H1 (cell line): ENCODE results near the gene PLN. TPM values are rescaled to one million over a fixed set of nuclear protein-coding genes. Genes with fewer than 3 reads are reported as not detected.

Experiments used
- EP300 ChIP-seq, 2 experiments: IDR thresholded peaks; 1 replicate in 1 of 2; 2 replicates in 1 of 2; pipeline ENCODE4 v1.6.1; 2011 to 2012; ENCODE audit warnings: low read depth in 2 of 2, low read length in 2 of 2, mild to moderate bottlenecking in 2 of 2, borderline replicate concordance in 1 of 2, inconsistent platforms in 1 of 2, moderate library complexity in 1 of 2
- POLR2AphosphoS5 ChIP-seq: IDR thresholded peaks from 2 replicates; pipeline ENCODE4 v1.6.1; 2011; ENCODE audit warnings: low read depth, low read length
- SP1 ChIP-seq: IDR thresholded peaks from 2 replicates; pipeline ENCODE4 v1.6.1; 2011; ENCODE audit warnings: low read depth, low read length
- SP2 ChIP-seq: IDR thresholded peaks from 2 replicates; pipeline ENCODE4 v1.6.1; 2012; ENCODE audit warnings: mild to moderate bottlenecking, low read length, inconsistent platforms
- TAF1 ChIP-seq: IDR thresholded peaks from 2 replicates; pipeline ENCODE4 v1.6.1; 2011; ENCODE audit warnings: mild to moderate bottlenecking, low read depth, low read length
- TEAD4 ChIP-seq: IDR thresholded peaks from 2 replicates; pipeline ENCODE4 v1.6.1; 2012; ENCODE audit warnings: low read depth, low read length, inconsistent platforms, mixed read lengths
- polyA plus RNA-seq, 7 experiments: library from polyadenylated mRNA; depleted of rRNA in 3 of 7; stranded (reverse) in 5 of 7; unstranded in 2 of 7; fragments of >200 nt in 5 of 7; fragments of 200-250 nt in 2 of 7; gene quantifications; 1 replicate in 5 of 7; 2 replicates in 1 of 7; 4 replicates in 1 of 7; pipeline versions ENCODE4 v1.2.1 to v1.2.3, GENCODE V29; 2011 to 2013; ENCODE audit warnings: missing spikeins in 2 of 7, mixed read lengths in 2 of 7
- total RNA-seq: library from RNA; stranded (reverse); fragmentation: NEBNext Ultra II Directional; extraction: Animal tissue kit (Norgen Biotek cat#: 25700); gene quantifications from 2 replicates; pipeline ENCODE4 v1.2.1, GENCODE V29; 2021

PLN gene
- total and polyA plus RNA-seq, 2 of the 8 experiments (the other 6 are each of a cell fraction or from before 2014, with no cell fraction given): not detected

- TF ChIP-seq TAF1: no peak
- TF ChIP-seq EP300 (IDR thresholded peaks at IDR 0.05; ENCODE audit: borderline replicate concordance in 1 of 2, low read depth in 2 of 2, low read length in 2 of 2): no peak
- no peak for TF ChIP-seq SP1
- no peak for TF ChIP-seq POLR2AphosphoS5
- TF ChIP-seq SP2: no peak
- TF ChIP-seq TEAD4: no peak
Measured at GRCh38 chr6:118511930-118512715, 36.0 kb upstream of the PLN start (continued).
